ENCODE measurements around the gene NT5DC4.
A peak's percentile ranks its signal among the peaks of the same experiment; 100 is the strongest.

Gene NT5DC4

DNA sequence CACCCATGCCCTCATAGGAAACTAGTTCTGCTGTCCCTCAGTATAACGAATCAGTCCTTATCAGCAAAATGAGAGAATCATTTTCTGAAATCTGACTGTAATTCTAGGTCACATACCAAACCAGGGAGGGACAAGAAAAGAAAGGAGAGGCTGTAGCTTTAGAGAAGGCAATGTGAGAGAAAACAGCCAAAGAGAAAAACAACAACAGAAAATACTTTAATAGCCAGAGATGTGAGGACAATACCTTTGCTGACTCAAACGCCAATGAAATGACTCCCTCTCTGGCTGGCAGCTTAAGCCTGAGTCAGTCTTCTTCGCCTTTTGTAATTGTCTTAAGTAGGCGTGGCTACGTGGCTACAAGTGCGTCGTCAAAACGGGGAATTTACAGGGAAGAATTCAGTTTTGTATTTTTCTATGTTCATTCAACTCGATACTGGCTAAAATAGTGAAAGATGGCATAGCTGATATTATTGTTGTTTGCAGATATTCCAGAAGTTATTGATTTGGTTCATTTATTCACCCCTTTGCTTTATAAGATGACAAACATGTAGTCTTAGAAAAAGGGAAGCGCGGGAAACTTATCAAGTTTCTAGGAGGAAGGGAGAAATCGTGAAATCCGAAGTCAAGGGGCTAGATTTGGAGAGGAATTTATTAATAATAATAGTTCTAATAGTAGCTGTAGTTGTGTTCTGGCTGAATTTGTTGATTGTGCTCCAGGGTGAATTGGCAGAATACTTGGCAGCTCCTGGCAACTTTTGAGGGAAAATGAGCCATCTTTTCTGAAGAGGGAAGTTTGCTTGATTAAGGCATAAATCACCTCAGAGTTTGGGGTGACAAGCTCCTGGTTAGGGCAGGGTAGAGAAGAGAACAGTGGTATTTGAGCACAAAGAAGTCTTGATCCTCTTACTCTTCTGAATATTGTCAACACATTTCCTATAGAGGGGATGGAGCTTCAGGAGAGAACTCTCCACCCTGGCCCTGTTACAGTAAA is 63.7 kb downstream of the NT5DC4 start, which contains the start of gene IL1A:
IL1A (minus strand) TSS at position 295 of the 991 bp plus-strand sequence. CDS start 723 bp downstream, outside the sequence.
- H3K27ac Mint-ChIP-seq, result no peak within 1 kb of the TSS
- H3K9me3 Mint-ChIP-seq, result no peaks in the 10 kb centered on the region
- peaks cover under 1% of the 10 kb centered on the region for H3K27me3 Mint-ChIP-seq (ENCODE audit: low read depth)
- peaks cover 13% of the 10 kb centered on the region for H3K4me1 Mint-ChIP-seq (ENCODE audit: low read depth)
- H3K36me3 Mint-ChIP-seq (ENCODE audit: low read depth), result no peaks in the 10 kb centered on the region
- DNase-seq (ENCODE audit: low spot score), result peak; percentile 20
- peak within 1 kb of the TSS; percentile 8 for H3K4me3 Mint-ChIP-seq

DNA sequence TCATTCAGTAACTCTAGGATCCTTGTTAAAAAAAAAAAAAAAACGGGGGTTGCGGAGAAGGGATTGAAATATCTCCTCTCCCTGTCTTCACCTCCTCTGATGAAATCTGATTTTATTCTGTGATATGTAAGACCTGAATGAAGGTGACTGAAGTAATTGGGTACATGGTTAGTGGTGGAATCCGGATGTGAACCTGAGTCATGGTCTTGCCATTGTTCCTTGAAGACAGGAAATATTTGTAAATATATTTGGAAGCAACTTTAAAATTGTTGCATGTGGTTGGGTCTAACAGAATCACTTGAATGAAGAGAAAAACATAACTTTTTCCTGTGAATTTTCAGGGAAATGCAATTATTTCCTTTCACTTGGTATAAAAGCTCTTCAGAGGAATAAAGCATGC is 66.5 kb downstream of the NT5DC4 start:
- Mint-ChIP-seq H3K9me3 (no peaks in the 10 kb centered on the region), H3K4me1 (ENCODE audit: low read depth) (peaks cover 11% of the 10 kb centered on the region), H3K4me3 (no peak overlapping the region), H3K27ac (no peak overlapping the region), H3K27me3 (ENCODE audit: low read depth) (no peaks in the 10 kb centered on the region), H3K36me3 (ENCODE audit: low read depth) (peaks cover 3% of the 10 kb centered on the region)
- DNase-seq (ENCODE audit: low spot score), result no peak

GRCh38 chr2:112787729-112788393 is 67.0 kb downstream of the NT5DC4 start:
- H3K9me3 Mint-ChIP-seq, result no peaks in the 10 kb centered on the region
- no peak for DNase-seq (ENCODE audit: low spot score)
- H3K4me3 Mint-ChIP-seq, result no peak overlapping the region
- H3K36me3 Mint-ChIP-seq (ENCODE audit: low read depth), result peaks cover 3% of the 10 kb centered on the region
- H3K27ac Mint-ChIP-seq, result no peak overlapping the region
- peaks cover 11% of the 10 kb centered on the region for H3K4me1 Mint-ChIP-seq (ENCODE audit: low read depth)
- H3K27me3 Mint-ChIP-seq (ENCODE audit: low read depth), result no peaks in the 10 kb centered on the region

DNA sequence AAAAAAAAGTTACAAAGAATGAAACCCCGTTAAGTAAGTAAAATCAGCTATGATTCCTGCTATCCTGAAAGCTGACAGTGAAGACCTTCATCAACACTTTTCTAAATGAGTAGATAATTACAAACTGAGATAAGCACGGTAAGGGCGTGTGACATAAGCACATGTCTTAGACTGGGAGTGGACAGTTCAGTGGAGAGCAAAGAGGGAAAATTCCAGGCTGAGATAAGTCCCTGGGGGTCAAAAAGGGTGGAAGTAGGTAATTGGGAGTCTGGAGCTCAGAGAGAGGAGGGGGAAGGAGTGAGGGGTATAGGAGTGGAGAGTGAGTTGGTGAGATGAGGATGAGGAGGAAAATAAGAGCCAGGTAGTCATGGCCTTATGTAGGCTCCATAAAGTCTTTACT is 67.8 kb downstream of the NT5DC4 start:
- H3K4me1 Mint-ChIP-seq (ENCODE audit: low read depth), result peaks cover 16% of the 10 kb centered on the region
- no peaks in the 10 kb centered on the region for H3K27me3 Mint-ChIP-seq (ENCODE audit: low read depth)
- H3K9me3 Mint-ChIP-seq, result peaks cover 5% of the 10 kb centered on the region
- peaks cover 5% of the 10 kb centered on the region for H3K36me3 Mint-ChIP-seq (ENCODE audit: low read depth)
- no peak for DNase-seq (ENCODE audit: low spot score)
- no peak overlapping the region for H3K4me3 Mint-ChIP-seq
- H3K27ac Mint-ChIP-seq, result no peak overlapping the region

Data from T-helper 2 cell treated with Interferon-gamma antibody and Interleukin-4, amounts not matched to agents 5 μg/mL and 100 μg/mL, for 36 hours (primary cell).